Measurements from ENCODE around the gene NFATC2. TPM values are rescaled to one million over a fixed set of nuclear protein-coding genes. Genes with fewer than 3 reads are reported as not detected.

The NFATC2 gene
- total RNA-seq, 2 experiments from 2014 or later = 53.5 to 55.8 TPM

- no peaks in the 10 kb centered on the region for H3K9me3 Mint-ChIP-seq (ENCODE audit: insufficient read depth)
- ATAC-seq = no peak
- H3K27me3 Mint-ChIP-seq (ENCODE audit: low read depth) = no peaks in the 10 kb centered on the region
- ChIA-PET CTCF (interaction anchor here (0.9 to 4.8 kb wide), 5 partner anchors 30 to 179 kb away, joined by 3 to 20 read pairs (median 5); no protein-coding TSS in a partner anchor), POLR2A (interaction anchor here (1.4 kb wide), 1 partner anchor 12 kb away, joined by 5 read pairs; no protein-coding TSS in a partner anchor)
- no peak overlapping the region for H3K4me3 Mint-ChIP-seq
- DNase-seq = no peak
- peaks cover 60% of the 10 kb centered on the region for H3K36me3 Mint-ChIP-seq (ENCODE audit: low read depth)
- H3K4me1 Mint-ChIP-seq (ENCODE audit: low read depth) = peaks cover 75% of the 10 kb centered on the region
- H3K27ac Mint-ChIP-seq = peak overlapping the region; percentile 68
Measured at GRCh38 chr20:51416532-51417249, 125.8 kb downstream of the NFATC2 start.

- peak; percentile 21 for ATAC-seq
- H3K27me3 Mint-ChIP-seq (ENCODE audit: low read depth) = no peaks in the 10 kb centered on the region
- POLR2A ChIA-PET = interaction anchor here (1.2 to 2.2 kb wide), 2 partner anchors 9 to 13 kb away, joined by 4 to 5 read pairs; no protein-coding TSS in a partner anchor
- peaks cover 61% of the 10 kb centered on the region for H3K36me3 Mint-ChIP-seq (ENCODE audit: low read depth)
- peaks cover 83% of the 10 kb centered on the region for H3K4me1 Mint-ChIP-seq (ENCODE audit: low read depth)
- DNase-seq = no peak
- H3K9me3 Mint-ChIP-seq (ENCODE audit: insufficient read depth) = no peaks in the 10 kb centered on the region
- H3K27ac Mint-ChIP-seq = peak overlapping the region; percentile 66
- CTCF ChIA-PET = interaction anchor here (1.6 to 4.8 kb wide), 2 partner anchors 28 to 182 kb away, joined by 3 to 20 read pairs; no protein-coding TSS in a partner anchor
- H3K4me3 Mint-ChIP-seq = no peak overlapping the region
Measured at GRCh38 chr20:51413857-51414256, 128.7 kb downstream of the NFATC2 start.

- ATAC-seq (no peak), DNase-seq (no peak)
- H3K36me3 Mint-ChIP-seq (ENCODE audit: low read depth) = peaks cover 62% of the 10 kb centered on the region
- CTCF ChIA-PET = interaction anchor here (1.1 to 4.8 kb wide), 3 partner anchors 11 to 182 kb away, joined by 3 to 20 read pairs (median 3); no protein-coding TSS in a partner anchor
- no peak overlapping the region for H3K4me3 Mint-ChIP-seq
- peak overlapping the region; percentile 52 for H3K27ac Mint-ChIP-seq
- POLR2A ChIA-PET = interaction anchor here (1.2 kb wide), 1 partner anchor 13 kb away, joined by 4 read pairs; no protein-coding TSS in a partner anchor
- no peaks in the 10 kb centered on the region for H3K27me3 Mint-ChIP-seq (ENCODE audit: low read depth)
- H3K9me3 Mint-ChIP-seq (ENCODE audit: insufficient read depth) = no peaks in the 10 kb centered on the region
- peaks cover 84% of the 10 kb centered on the region for H3K4me1 Mint-ChIP-seq (ENCODE audit: low read depth)
Measured at GRCh38 chr20:51412951-51413481, 129.5 kb downstream of the NFATC2 start.

- H3K4me3 Mint-ChIP-seq = no peak overlapping the region
- H3K27ac Mint-ChIP-seq = peak overlapping the region; percentile 69
- H3K27me3 Mint-ChIP-seq (ENCODE audit: low read depth) = no peaks in the 10 kb centered on the region
- ChIA-PET CTCF (interaction anchor here (1.1 to 4.8 kb wide), 2 partner anchors 10 to 27 kb away, joined by 3 to 20 read pairs; no protein-coding TSS in a partner anchor), POLR2A (no interaction called here)
- ATAC-seq = no peak
- peaks cover 63% of the 10 kb centered on the region for H3K36me3 Mint-ChIP-seq (ENCODE audit: low read depth)
- no peaks in the 10 kb centered on the region for H3K9me3 Mint-ChIP-seq (ENCODE audit: insufficient read depth)
- no peak for DNase-seq
- peaks cover 81% of the 10 kb centered on the region for H3K4me1 Mint-ChIP-seq (ENCODE audit: low read depth)
Measured at GRCh38 chr20:51412333-51412871, 130.1 kb downstream of the NFATC2 start.

GRCh38 chr20:51411870-51412269 is 130.6 kb downstream of the NFATC2 start:
- Mint-ChIP-seq H3K27ac (peak overlapping the region; percentile 69), H3K36me3 (ENCODE audit: low read depth) (peaks cover 63% of the 10 kb centered on the region), H3K4me1 (ENCODE audit: low read depth) (peaks cover 81% of the 10 kb centered on the region), H3K9me3 (ENCODE audit: insufficient read depth) (no peaks in the 10 kb centered on the region), H3K27me3 (ENCODE audit: low read depth) (no peaks in the 10 kb centered on the region), H3K4me3 (no peak overlapping the region)
- ATAC-seq (no peak), DNase-seq (no peak)
- POLR2A ChIA-PET = no interaction called here
- CTCF ChIA-PET = interaction anchor here (1.1 to 4.8 kb wide), 3 partner anchors 10 to 183 kb away, joined by 3 to 20 read pairs (median 6); no protein-coding TSS in a partner anchor

GRCh38 chr20:51410586-51411325 is 131.8 kb downstream of the NFATC2 start:
- no peaks in the 10 kb centered on the region for H3K27me3 Mint-ChIP-seq (ENCODE audit: low read depth)
- H3K4me1 Mint-ChIP-seq (ENCODE audit: low read depth) = peaks cover 83% of the 10 kb centered on the region
- no peaks in the 10 kb centered on the region for H3K9me3 Mint-ChIP-seq (ENCODE audit: insufficient read depth)
- CTCF ChIA-PET = interaction anchor here (1.1 to 1.9 kb wide), 2 partner anchors 25 to 184 kb away, joined by 3 to 6 read pairs; no protein-coding TSS in a partner anchor
- H3K4me3 Mint-ChIP-seq = no peak overlapping the region
- POLR2A ChIA-PET = no interaction called here
- ATAC-seq (no peak), DNase-seq (no peak)
- peaks cover 62% of the 10 kb centered on the region for H3K36me3 Mint-ChIP-seq (ENCODE audit: low read depth)
- H3K27ac Mint-ChIP-seq = peak overlapping the region; percentile 67

- Mint-ChIP-seq H3K36me3 (ENCODE audit: low read depth) (peaks cover 69% of the 10 kb centered on the region), H3K27ac (peak overlapping the region; percentile 27), H3K27me3 (ENCODE audit: low read depth) (no peaks in the 10 kb centered on the region), H3K4me1 (ENCODE audit: low read depth) (peaks cover 84% of the 10 kb centered on the region), H3K9me3 (ENCODE audit: insufficient read depth) (no peaks in the 10 kb centered on the region), H3K4me3 (no peak overlapping the region)
- CTCF ChIA-PET = interaction anchor here (1.2 kb wide), 1 partner anchor 64 kb away, joined by 3 read pairs; no protein-coding TSS in a partner anchor
- DNase-seq = no peak
- ATAC-seq = no peak
- POLR2A ChIA-PET = no interaction called here
Measured at GRCh38 chr20:51409192-51409880, 133.2 kb downstream of the NFATC2 start.

- Mint-ChIP-seq H3K9me3 (ENCODE audit: insufficient read depth) (no peaks in the 10 kb centered on the region), H3K36me3 (ENCODE audit: low read depth) (peaks cover 85% of the 10 kb centered on the region), H3K4me3 (no peak overlapping the region), H3K27me3 (ENCODE audit: low read depth) (no peaks in the 10 kb centered on the region), H3K27ac (peak overlapping the region; percentile 98), H3K4me1 (ENCODE audit: low read depth) (peaks cover 93% of the 10 kb centered on the region)
- DNase-seq (peak; percentile 88), ATAC-seq (peak; percentile 79)
- CTCF ChIA-PET = interaction anchor here (1.0 to 3.2 kb wide), 10 partner anchors 15 to 190 kb away, joined by 3 to 26 read pairs (median 4); no protein-coding TSS in a partner anchor
- POLR2A ChIA-PET = interaction anchor here (0.6 to 1.9 kb wide), 13 partner anchors 10 to 193 kb away, joined by 3 to 11 read pairs (median 4); partner anchors contain the start of gene NFATC2
Measured at GRCh38 chr20:51404297-51405060, 138.0 kb downstream of the NFATC2 start.

GRCh38 chr20:51403466-51404220 is 138.9 kb downstream of the NFATC2 start:
- DNase-seq (no peak), ATAC-seq (no peak)
- Mint-ChIP-seq H3K27ac (peak overlapping the region; percentile 98), H3K9me3 (ENCODE audit: insufficient read depth) (no peaks in the 10 kb centered on the region), H3K4me3 (no peak overlapping the region), H3K36me3 (ENCODE audit: low read depth) (peaks cover 85% of the 10 kb centered on the region), H3K4me1 (ENCODE audit: low read depth) (peaks cover 93% of the 10 kb centered on the region), H3K27me3 (ENCODE audit: low read depth) (no peaks in the 10 kb centered on the region)
- ChIA-PET CTCF (interaction anchor here (1.0 to 3.2 kb wide), 9 partner anchors 14 to 191 kb away, joined by 3 to 26 read pairs (median 3); no protein-coding TSS in a partner anchor), POLR2A (interaction anchor here (0.6 to 1.9 kb wide), 10 partner anchors 10 to 194 kb away, joined by 3 to 11 read pairs (median 4); partner anchors contain the start of gene NFATC2)
